Endothelial cell of umbilical vein (primary cell): ENCODE measurements around the gene NRGN.

Experiments used
- CTCF ChIP-seq, 2 donors: IDR thresholded peaks; 1 replicate in 1 of 2; 2 replicates in 1 of 2; pipeline ENCODE4 v1.5.1; 2011; ENCODE audit warnings: low read length in 2 of 2, mild to moderate bottlenecking in 2 of 2, moderate library complexity in 2 of 2, control low read depth in 1 of 2, inconsistent platforms in 1 of 2, low read depth in 1 of 2; ENCODE audit not compliant: insufficient read depth in 1 of 2; ENCODE audit errors: extremely low read depth in 1 of 2
- EZH2 ChIP-seq: IDR thresholded peaks from 2 replicates; pipeline ENCODE4 v1.6.1; 2012; ENCODE audit warnings: borderline replicate concordance, low read depth, mild to moderate bottlenecking, moderate library complexity, low read length, inconsistent platforms; ENCODE audit not compliant: severe bottlenecking
- MAX ChIP-seq: IDR thresholded peaks from 2 replicates; pipeline ENCODE4 v1.6.1; 2011; ENCODE audit not compliant: insufficient read depth, insufficient read length
- POLR2A ChIP-seq: IDR thresholded peaks from 2 replicates; pipeline ENCODE4 v1.6.1; 2012; ENCODE audit warnings: low read depth, mild to moderate bottlenecking, control low read depth, low read length
- POLR2AphosphoS5 ChIP-seq: IDR thresholded peaks from 2 replicates; pipeline ENCODE4 v1.6.1; 2012; ENCODE audit warnings: low read depth, mild to moderate bottlenecking, control low read depth, low read length, moderate library complexity; ENCODE audit not compliant: insufficient read depth

- peak; percentile 24 to 37 for TF ChIP-seq CTCF (IDR thresholded peaks at IDR 0.05; ENCODE audit: extremely low read depth in 1 of 2, insufficient read depth in 1 of 2, low read depth in 1 of 2, low read length in 2 of 2)
- no peak for TF ChIP-seq POLR2A
- peak; percentile 6 for TF ChIP-seq POLR2AphosphoS5
- TF ChIP-seq MAX = no peak
- no peak for TF ChIP-seq EZH2
Measured at GRCh38 chr11:124761301-124762104, 21.8 kb downstream of the NRGN start.
